Fibroblast of skin of back (primary cell): ENCODE results near the gene ILF3.

Source experiments
- DNase-seq: peaks from one replicate; pipeline ENCODE4 v3.0.0-alpha.2; 2013

ILF3 gene

GRCh38 chr19:10701955-10702525, 47.9 kb downstream of the ILF3 start:
- peak; percentile 25 for DNase-seq

- no peak for DNase-seq
These were observed 52.8 kb downstream of the ILF3 start for GRCh38 chr19:10706990-10707389.

- no peak for DNase-seq
These were observed 53.3 kb downstream of the ILF3 start for GRCh38 chr19:10707440-10707839.

GRCh38 chr19:10708291-10708690, 54.1 kb downstream of the ILF3 start:
- DNase-seq: no peak

- no peak for DNase-seq
These were observed 57.9 kb downstream of the ILF3 start for GRCh38 chr19:10712045-10712444.

GRCh38 chr19:10712754-10713153, 58.6 kb downstream of the ILF3 start:
- DNase-seq: no peak

GRCh38 chr19:10713317-10713716, 59.2 kb downstream of the ILF3 start:
- no peak for DNase-seq

- DNase-seq: no peak
These were observed 62.9 kb downstream of the ILF3 start for GRCh38 chr19:10717054-10717355.

GRCh38 chr19:10717356-10718204, 63.4 kb downstream of the ILF3 start, which contains the start of gene DNM2:
Gene DNM2 (plus strand): TSS chr19:10718079. CDS start chr19:10718243, 164 bp downstream.
- DNase-seq: peak; percentile 100

- peak; percentile 41 for DNase-seq
These were observed 64.4 kb downstream of the ILF3 start for GRCh38 chr19:10718205-10719196.

GRCh38 chr19:10719466-10719961, 65.4 kb downstream of the ILF3 start:
- DNase-seq: no peak

GRCh38 chr19:10720607-10721125, 66.5 kb downstream of the ILF3 start:
- DNase-seq: no peak

GRCh38 chr19:10723591-10723990, 69.4 kb downstream of the ILF3 start:
- DNase-seq: no peak

GRCh38 chr19:10724573-10725071, 70.5 kb downstream of the ILF3 start:
- peak; percentile 34 for DNase-seq

GRCh38 chr19:10725415-10725814, 71.3 kb downstream of the ILF3 start:
- DNase-seq: no peak

GRCh38 chr19:10726268-10726667, 72.1 kb downstream of the ILF3 start:
- DNase-seq: no peak

- DNase-seq: no peak
These were observed 73.6 kb downstream of the ILF3 start for GRCh38 chr19:10727685-10728201.

GRCh38 chr19:10729411-10729810, 75.3 kb downstream of the ILF3 start:
- no peak for DNase-seq

- DNase-seq: no peak
These were observed 76.8 kb downstream of the ILF3 start for GRCh38 chr19:10730932-10731331.

- DNase-seq: no peak
These were observed 81.6 kb downstream of the ILF3 start for GRCh38 chr19:10735741-10736140.

- no peak for DNase-seq
These were observed 82.0 kb downstream of the ILF3 start for GRCh38 chr19:10736189-10736588.

- DNase-seq: no peak
These were observed 82.9 kb downstream of the ILF3 start for GRCh38 chr19:10736916-10737551.
